HG03066 (cell line): ENCODE measurements around the gene PCYT2.

Experiments
- ATAC-seq: cut with Tn5 transposase; IDR thresholded peaks from one replicate; pipeline ENCODE4 v1.9.1; 2021; ENCODE audit warnings: low read depth; ENCODE audit not compliant: unreplicated experiment

The PCYT2 gene

DNA sequence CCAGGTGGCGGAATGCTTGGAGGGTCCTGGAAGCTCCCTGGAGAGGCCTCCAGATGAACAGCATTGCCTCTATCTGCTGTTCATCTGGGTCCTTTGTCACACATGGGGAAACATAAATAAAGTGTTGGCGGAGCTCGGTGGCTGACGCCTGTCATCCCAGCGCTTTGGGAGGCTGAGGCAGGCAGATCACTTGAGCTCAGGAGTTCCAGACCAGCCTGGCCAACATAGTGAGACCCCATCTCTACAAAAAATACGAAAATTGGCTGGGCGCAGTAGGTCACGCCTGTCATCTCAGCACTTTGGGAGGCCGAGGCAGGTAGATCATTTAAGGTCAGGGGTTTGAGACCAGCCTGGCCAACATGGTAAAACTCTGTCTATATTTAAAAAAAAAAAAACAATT lies 33.7 kb upstream of the PCYT2 start:
- no peak for ATAC-seq

DNA sequence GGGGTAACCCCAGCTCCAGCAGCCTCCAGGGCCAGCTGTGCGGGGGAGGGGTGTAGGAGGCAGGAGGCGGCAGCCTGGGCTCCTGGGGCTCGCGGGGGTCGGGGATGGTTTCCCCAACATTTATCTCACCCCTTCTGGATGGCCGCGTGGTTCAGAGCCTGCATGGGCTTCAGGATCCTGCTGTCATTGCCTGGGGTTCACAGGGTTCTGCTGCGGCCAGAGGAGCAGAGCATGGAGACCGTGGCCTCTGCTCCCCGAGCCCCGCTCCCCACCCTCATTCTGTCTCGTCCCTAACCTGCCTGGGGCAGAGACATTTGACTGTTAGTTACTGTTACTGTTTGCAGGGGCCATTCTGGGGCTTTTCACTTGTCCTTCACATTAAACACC lies 31.0 kb upstream of the PCYT2 start:
- ATAC-seq: no peak

DNA sequence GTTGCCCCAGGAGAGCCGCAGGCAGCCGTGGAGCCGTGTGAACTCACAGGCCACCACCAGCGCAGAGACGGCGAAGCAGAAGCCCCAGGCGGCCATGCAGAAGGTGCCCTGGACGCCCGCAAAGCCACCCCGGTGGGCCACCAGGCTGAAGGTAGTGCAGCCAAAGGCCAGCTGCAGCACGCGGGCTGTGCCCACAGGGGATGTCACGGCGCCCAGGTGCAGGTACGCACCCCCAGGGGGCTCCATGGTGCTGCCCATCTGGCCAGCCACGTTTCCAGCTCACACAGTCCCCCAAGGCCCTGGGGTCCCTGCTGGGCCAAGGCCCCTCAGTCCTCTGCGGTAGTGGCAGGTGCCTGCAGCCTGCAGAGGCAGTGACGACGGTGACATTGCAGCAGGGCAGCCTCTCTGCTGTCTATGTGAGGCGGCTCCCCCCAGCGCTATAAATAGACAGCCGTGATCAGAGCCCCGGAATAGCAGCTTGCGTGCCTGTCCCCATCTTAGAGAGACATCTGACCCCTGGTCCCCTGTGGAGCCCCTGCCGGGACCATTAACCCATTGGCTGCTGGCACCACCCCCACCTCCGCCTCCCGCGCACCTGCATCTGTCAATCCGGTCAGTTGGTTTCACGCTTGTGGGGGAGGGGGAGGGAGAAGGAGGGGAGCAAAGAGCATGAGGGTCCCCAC lies 30.4 kb upstream of the PCYT2 start:
- ATAC-seq: no peak

DNA sequence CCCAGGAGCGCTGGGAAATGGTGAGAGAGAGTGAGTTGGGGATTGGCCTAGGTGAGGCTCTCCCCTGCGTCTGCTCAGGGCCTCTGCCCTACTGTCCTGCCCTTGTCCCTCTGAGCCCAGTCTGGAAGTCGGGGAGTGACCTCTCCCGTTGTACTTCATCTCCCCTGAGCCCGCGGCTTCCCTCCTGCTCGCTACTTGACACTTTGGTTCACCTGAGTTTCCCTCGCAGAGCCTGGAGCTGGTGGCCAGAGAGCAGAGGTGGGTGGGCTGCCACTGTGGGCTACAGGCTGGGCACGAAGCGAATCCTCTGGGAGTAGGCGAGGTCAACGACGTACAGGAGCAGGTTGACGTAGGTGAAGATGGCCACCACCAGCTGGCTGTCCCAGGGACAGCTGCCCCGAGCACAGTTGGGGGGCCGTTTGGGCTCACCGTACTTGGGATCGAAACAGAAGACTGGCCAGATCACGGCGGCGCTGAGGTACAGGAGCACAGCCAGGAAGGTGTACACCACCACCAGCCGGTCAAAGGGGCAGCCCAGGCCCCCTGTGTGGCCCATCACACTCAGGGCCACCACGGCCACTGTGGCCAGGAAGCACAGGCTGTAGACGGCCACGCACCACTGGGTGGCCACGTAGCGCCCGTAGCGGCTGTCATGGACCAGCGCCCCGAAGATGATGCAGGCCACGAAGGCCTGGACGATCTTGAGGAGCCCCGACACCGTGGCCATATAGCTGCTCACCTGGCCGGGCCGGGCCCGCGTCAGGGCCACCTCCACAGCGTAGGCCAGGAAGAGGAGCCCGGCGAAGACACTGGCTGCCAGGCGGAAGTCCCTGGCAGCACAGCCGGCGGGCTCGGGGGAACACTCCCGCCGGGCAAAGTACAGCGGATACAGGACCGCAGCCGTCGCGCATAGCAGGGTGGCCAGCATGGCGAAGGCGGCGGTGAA lies 29.6 kb upstream of the PCYT2 start:
- ATAC-seq: no peak

DNA sequence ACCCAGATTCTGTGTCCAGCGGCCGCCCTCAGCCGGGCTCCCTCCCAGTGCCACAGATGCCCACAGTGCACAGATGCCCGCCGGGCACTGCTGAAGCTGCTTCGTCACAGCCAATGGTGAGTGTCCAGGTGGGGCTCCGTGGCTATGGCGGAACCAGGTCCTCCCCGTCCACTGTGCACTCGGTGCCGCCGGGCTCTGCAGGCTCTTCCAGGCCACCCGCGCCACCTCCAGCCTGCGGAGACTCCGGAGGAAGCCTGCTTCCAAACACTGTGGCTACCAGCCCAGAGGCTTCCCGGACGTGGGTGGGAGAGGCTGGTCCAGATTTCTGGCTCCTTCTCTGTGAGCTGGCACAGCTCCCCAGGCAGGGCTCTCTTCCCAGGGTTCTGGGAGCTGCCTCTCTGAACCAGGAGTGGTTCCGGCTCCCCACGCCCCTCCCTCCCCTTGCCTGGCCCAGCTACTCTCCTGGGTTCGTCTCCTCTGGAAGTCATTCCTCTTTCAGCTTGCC lies 28.7 kb upstream of the PCYT2 start:
- ATAC-seq: no peak

DNA sequence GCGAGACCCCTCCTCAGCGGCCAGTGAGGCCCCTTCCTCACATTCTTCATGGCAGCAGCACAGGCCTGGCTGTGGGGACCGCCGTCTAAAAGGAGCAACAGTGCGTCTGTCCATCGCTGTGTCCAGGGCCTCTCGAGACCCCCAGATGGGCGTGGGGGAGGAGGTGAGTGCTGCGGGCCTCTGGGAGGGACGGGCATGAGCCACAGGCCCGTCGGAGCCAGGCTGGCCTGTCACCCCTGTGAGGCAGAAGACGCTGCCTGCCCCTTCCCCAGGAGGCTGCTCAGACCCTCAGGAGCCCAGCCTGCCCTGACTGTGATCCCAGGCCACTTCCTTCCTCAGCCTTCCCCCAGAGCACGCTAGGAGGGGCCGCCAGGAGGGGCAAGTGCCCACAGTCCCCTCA lies 28.0 kb upstream of the PCYT2 start:
- ATAC-seq: no peak

DNA sequence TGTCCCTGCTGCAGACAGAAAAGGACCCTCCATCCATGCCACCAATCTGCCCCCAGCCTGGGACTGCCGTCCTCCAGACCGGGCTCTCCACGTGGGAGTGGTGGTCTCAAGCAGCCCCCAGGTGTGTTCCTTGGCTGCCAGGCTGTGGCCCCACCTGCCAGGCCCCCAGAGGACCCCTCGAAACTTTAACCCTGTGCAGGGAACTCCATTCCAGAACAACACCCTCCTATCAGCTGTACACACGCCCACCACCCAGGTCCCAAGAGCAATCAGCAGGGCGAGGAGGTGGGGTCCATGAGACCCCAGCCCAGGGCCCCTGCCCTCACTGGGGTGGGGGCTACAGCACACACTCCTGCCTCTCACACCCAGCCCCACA lies 24.5 kb upstream of the PCYT2 start:
- no peak for ATAC-seq

DNA sequence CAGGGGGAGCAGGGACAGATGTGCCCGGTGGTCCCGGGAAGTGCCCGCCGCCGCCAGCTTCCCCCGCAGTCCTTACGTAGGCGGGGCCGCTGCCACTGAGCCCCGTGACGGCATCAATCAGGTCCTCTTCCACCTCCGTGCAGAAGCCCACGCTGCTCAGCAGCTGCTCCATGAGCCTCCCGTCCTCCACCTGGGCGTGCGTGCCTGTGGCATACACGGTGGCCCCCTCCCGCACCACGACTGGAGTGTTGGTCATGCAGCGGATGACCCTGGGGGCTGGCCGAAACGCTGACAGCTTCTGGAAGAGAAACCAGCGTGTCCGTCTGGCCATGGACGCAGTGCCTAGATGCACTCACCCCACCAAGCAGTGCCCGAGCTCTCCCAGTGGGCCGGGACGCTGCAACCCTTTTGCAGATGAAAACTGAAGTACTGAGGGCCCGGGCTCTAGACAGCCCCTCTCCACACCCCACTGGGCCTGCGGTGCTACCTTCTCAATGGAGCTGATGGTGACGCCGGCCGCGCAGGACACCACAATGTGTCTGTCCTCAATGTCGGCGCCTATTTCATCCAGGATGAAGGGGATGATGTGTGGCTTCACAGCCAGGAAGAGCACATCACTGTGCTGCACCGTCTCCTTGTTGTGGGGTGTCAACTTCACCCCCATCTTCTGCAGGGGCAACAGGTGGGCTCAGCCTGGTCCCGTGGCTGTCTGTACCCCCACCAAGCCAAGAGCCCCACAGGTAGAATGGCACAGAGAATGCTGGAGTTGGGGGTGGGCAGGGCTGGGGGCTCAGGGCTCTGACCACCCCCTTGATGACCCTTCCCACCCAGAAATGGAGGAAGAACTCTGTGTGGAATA lies 23.9 kb upstream of the PCYT2 start:
- ATAC-seq: no peak

DNA sequence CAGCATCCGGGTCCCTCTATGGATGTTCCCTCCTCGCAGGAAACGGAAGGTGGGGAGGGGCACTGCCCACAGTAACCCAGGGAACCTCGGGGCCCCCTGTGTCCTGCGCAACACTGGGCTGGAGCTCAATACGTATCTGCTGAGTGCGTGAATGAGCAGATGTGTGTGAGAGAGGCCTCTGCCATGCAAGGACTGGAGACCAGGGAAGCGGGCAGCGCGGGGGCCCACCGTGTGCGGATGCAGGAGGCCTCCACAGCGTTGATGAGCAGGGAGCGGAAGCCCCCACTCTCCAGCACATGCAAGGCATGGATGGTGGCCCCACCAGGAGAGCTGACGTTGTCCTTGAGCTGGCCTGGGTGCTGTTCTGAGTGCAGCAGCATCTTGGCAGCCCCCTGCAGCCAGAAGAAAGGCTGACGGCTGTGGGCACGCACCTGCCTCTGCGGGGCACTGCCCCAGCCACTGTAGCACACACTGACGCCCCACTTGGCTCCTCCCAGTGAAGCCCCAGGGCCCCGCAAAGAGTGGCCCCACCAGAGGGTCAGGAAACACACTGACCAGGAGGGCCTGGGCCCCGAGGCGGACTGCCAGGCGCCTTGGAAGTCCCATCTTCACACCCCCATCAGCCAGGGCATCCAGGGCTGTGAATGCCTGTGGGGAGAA lies 23.0 kb upstream of the PCYT2 start:
- ATAC-seq: no peak

DNA sequence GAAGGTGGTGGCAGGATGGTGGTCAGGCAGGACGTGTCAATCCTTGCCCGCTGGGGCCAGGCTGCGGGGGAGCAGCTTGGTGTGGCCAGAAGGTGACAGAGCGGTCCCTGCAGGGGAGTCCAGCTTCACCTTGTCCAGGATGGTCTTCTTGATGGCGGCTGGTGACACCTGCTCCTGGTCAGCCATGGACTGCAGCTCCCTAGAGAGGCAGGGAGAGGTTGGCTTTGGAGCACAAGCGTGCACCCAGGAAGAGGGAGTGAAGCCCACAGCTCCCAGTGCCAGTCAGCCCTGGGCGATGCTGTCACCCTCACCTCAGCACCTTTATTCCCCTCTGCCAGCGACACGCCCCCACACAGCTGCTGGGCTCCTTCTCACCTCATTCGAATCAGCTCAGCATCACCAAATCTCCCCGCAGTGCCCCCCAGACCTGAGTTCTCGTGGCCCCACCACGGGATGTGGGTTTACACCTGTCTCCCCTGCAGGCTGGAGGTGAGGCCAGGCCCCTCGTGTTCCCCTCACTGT lies 22.0 kb upstream of the PCYT2 start:
- no peak for ATAC-seq

DNA sequence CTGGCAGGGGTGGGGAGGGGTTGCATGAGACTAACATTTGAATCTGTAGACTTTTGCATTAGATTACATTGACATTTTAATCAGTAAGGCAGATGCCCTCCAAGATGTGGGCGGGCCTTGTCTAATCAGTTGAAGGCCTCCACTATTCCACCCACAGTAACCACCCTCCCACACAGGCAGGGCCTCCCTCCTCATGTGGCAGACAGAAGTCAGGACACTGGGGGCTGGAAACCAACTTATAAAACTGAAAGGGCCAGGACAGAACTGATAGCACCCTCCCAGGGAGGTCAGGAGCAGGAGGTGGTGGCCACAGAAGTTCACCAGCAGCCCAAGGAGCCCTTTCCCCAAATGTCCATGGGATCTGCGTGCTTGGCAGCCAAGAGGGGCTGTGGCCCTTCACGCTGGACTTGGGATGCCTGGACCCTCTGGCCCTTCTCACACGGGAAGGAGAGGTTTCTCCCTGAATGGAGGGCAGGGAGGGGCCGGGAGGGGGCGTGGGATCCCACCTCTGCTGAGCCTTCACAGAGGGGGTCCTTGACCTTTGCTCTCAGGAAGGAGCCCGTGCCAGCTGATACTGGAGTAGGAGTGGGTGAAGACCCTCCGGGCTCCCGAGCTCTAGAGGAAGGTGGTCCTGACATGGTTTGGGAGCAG lies 21.3 kb upstream of the PCYT2 start:
- no peak for ATAC-seq

DNA sequence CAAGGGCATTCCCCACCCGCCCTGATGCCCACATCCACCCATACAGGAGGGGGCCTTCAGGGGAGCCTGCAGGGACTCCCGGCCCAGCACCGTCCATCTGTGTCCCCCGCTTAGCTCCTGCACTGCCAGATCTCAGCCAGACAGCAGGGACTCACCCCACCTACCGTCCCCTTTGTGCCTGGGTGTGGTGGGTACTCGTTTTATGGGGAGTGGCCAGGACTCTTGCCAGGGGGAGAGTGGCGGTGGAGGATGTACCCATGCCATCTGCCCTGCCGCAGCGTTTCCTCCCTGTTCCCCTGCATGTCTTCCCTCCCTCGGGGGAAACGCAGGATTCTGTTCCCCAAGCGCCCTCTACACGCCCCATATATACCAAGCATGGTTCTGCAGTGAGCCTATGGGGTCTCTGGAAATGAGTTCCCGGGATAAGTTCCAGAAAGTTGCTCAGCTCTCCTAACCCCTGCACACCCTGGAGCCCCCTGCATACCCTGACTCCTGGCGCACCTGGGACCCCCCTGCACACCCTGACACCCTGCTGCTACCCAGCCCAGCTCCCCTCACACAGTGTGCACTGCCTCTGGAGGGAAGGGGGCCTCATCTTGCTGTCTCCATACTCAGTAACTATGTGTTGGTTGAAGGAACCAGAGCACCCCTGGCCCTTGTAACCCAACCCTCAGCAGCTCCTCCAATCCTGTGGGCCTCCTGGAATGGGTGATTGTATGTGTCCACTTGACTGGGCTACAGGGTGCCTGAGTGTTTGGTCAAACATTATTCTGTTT lies 20.5 kb upstream of the PCYT2 start:
- no peak for ATAC-seq

DNA sequence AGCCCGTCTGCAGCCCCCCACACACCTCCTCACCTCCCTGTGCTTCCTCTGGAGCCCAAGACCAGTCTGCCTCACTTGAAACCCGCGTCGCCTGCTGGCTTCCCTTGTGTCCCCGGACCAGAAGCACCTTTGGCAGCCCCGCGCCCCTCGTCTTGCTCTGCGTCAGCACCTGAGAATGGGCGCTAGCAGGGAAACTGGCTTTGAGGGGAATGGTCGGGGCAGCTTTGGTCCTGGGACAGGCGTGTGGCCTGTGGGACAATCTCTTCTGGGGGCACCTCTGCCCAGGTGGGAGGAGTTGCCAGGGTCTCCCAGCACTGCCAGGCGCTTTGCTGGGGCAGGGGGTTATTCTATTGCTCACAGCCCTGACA lies 20.0 kb upstream of the PCYT2 start:
- ATAC-seq: no peak

DNA sequence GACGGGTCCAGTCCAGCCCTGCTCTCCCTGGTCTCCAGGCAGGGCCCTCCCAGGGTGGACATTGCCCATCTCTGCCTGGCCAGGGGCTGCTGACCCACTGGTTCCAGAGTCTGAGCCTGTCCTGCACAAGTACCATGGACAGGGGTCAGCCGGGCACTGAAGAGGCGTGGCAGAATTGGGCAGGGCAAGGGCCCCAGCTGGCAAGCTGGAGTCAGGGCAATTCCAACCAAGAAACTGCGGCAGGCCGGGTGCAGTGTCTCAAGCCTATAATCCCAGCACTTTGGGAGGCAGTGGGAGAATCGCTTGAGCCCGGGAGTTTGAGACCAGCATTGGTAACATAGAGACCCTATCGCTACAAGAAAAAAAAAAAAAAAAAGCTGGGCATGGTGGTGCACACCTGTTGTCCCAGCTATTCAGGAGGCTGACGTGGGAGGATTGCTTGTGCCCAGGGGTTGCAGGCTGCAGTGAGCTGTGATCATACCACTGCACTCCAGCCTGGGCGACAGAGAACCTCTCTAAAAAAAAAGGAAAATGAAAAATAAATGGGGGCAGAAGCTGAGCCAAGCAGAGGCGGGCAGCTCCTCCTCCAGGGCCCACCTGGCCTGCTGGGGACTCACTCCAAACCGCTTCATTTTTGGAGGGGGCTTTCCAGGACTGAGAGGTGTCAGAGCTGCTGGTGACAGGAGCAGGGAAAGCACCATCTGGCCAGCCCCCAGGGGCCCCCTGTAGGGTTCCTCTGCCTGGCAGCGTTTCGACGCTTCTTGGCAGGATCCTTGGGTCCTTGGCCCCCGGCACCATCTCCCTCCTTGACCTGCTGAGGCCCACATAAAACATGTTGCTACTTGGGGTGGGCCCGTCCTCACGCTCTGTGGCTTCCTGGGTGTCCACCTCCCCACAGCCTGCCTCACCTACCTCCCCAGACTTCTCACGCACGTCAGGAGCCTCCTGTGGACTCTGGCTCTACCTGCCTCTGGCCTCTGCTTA lies 19.2 kb upstream of the PCYT2 start:
- ATAC-seq: no peak

DNA sequence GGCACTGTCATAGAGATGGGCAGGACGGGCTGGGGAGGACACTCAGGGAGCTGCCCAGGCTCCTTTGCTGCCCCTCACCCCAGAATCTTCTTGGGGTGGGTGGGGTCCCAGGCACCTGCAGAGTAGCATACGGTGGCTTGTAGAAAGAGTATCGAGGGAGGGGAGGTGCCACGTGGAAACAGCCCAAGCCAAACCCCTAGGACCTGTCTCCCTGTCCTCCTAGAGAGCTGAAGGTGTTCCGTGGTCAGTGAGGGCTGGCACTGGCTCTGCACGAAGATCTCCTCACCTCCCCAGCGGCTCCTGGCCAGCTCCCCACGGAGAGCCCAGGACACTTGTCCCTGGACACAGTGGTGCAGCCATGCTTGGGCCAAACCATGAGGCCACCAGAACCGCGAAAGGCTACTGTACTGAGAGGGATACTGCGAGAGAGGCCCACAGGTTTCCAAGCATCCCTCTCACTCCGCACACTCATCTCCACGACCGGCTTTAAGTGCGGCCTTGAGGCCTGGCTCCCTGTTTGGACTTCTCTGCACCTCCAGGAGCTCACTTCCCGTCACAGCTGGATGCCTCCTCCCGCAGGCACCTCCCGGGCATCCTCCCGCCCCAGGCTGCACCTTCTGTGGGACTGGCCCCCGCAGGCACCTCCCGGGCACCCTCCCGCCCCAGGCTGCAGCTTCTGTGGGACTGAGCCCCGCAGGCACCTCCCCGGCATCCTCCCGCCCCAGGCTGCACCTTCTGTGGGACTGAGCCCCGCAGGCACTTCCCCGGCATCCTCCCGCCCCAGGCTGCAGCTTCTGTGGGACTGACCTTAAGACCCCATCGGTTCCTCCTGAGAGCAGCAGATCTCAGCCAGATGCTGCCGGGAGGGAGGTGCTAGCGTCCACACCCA lies 18.3 kb upstream of the PCYT2 start:
- ATAC-seq: no peak

DNA sequence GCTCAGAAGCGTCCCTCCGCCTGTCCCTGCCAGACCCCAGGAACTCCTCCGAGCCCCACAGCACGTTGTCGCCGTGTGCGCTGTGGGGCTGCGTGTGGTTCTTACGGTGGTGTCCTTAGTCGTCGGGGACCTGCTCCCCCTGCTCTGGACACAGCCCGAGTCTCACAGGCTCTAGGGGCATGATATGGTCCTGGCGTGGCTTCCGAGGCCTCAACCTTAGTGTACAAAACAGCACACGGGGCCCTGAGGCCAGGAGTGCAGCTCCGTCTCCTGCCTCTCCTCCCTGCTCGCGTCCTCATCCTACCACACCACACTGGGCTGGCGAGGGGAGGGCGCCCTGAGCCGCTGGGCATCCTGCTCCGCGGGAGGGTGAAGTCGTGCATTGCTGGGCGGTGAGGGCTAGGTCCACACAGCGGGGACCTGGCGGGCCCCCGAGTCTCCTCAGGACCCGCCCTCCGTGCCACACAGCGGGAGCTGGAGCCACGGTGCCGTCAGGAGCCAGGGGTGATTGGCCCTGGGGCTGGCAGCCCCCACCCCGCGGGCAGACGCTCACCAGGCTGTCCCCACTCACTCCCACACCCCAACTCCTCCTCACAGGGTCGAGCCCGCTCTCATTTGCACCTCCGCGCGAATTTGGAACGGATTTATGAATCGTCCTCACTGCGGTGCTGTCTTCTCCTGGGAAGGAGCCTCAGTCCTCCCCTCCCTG lies 17.5 kb upstream of the PCYT2 start:
- ATAC-seq: no peak
